Glomerular endothelial cell (primary cell): ENCODE measurements around the gene LENEP. TPM values are rescaled to one million over a fixed set of nuclear protein-coding genes. Genes with fewer than 3 reads are reported as not detected.
A peak's percentile ranks its signal among the peaks of the same experiment; 100 is the strongest.

ENCODE experiments used
- DNase-seq: peaks from one replicate; pipeline ENCODE4 v3.0.0-alpha.2; 2011; ENCODE audit warnings: low read depth, low spot score; ENCODE audit errors: extremely low read depth
- total RNA-seq: library from RNA; depleted of rRNA; stranded (reverse); fragments of >200 nt; gene quantifications from 2 replicates; pipeline ENCODE4 v1.2.3, GENCODE V29; 2015

Gene LENEP, protein sequence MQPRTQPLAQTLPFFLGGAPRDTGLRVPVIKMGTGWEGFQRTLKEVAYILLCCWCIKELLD
- not detected in 2 replicates for total RNA-seq

GRCh38 chr1:154993572-154994268 lies at the start of gene LENEP:
LENEP (plus strand) TSS chr1:154993586; CDS start chr1:154993608, 22 bp downstream.
- DNase-seq: no peak

GRCh38 chr1:154943649-154944400 lies 49.6 kb upstream of the LENEP start:
- DNase-seq: no peak

DNA sequence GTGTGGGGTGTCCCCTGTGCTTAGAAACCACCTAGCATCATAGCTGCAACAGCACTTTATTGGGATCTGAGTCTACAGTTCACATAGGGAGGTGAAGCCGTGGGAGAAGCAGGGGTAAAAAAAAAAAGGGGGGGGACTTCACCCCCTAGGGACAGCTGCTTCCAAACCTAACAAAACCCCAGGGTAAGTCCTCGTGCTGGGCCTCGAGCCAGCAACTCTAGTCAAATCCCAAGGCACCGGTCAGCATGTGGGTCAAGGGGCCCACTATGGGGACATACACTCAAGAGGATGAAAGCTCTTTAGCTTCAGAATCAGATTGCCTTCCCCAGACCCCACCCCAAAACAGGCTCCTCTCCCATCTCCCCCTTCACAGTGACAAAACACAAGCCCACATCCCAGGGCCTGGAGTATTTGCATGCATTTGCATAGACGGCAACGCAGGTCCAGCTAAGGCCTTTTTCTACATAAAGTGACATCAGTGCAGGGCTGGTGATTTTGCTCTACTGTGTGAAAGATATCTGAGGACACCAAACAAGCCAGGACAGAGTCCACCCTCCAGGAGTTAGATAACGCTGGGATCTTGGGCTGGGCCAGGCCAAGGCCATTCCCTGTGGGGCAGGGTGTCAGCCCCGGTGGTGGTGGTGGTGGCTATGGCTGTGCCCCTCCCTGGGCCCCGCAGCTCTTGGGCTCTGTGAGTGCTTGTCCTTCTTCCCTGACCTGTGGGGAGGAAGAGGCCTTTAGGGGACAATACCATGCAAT lies 48.8 kb upstream of the LENEP start:
- no peak for DNase-seq

- no peak for DNase-seq
These were observed 48.0 kb upstream of the LENEP start for GRCh38 chr1:154945160-154945961.

GRCh38 chr1:154945962-154946850 lies 47.2 kb upstream of the LENEP start:
- DNase-seq: no peak

- no peak for DNase-seq
These were observed 45.3 kb upstream of the LENEP start for GRCh38 chr1:154948079-154948478.

- DNase-seq: no peak
These were observed 41.3 kb upstream of the LENEP start for GRCh38 chr1:154951901-154952657.

GRCh38 chr1:154952664-154953063 lies 40.7 kb upstream of the LENEP start:
- no peak for DNase-seq

DNA sequence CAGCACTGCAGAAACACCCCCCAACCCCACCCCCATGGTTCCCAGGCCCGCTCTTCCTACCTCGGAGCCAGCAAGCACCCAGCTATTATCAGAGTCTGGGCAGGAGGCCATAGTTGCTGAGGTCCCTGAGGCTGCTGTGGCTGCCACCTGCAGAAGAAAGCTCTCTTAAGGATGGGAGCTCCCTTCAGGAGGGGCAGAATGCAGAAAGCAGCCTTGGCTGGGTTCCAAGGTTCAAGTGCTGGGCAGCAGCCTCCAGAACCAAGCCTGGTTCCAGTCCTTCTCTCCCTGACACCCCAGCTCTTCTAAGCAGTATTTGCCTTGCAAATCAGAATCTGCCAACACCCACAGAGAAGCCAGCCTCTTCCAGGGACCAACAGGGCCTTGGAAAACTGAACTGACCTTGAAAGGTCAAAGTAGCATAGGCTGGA lies 39.8 kb upstream of the LENEP start:
- no peak for DNase-seq

- no peak for DNase-seq
These were observed 38.8 kb upstream of the LENEP start for GRCh38 chr1:154954541-154954940.

DNA sequence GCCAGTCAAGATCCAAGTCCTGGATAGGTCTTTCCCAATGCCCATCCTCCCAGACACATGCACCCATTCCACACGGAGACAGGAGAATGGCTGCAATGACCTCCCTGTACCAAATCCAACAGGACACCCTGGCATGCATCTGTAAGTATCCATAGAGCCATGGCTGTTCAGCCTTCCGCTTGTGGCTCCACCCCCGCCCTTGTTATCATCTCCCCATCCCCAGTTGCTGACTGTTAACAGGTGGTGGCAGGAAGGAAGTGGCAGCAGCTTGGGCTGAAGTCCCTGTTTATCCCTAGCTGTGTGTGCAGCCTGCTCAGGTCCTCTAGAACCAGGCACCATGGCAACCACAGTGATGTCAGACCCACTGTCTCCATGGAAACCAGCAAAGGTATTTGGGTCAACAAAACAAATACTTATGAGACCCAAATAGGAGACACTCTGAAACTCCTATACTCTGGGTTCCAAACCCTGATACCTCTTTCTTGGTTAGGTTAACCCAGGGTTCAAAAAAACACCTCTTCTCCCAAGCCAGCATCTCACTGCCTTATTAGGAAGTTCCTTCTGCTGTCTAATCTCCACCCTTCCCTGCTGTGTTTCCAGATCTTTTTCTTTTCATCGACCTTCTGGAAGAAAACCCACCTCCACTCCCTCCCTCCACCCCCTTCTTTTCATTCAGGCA lies 38.2 kb upstream of the LENEP start:
- DNase-seq: peak; percentile 89

- peak; percentile 85 for DNase-seq
These were observed 37.5 kb upstream of the LENEP start, which contains the start of gene PBXIP1 for GRCh38 chr1:154955718-154956543. PBXIP1 (minus strand) TSS chr1:154956099; CDS start chr1:154953721, 2,378 bp downstream.

DNA sequence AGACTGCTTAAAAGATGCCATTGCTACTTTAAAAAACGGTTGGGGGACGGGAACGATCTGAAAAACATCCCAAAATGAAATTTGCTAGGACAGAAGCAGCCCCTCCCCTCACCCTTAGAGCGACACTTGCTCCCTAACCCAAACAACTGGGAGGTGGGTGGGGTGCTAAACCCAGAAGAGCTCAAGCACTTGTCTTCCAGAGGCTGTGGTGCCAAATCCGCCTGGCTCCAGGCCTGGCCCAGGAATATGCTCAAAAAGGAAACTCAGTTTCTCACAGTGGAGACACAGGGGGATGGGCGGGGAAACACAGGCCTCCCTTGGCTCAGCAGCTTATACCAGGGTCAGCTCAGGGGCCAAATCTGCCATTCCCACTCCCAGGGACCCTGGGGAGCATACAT lies 36.8 kb upstream of the LENEP start:
- no peak for DNase-seq

GRCh38 chr1:154957091-154957657 lies 36.2 kb upstream of the LENEP start:
- DNase-seq: no peak

- DNase-seq: no peak
These were observed 35.4 kb upstream of the LENEP start for GRCh38 chr1:154958036-154958435.

DNA sequence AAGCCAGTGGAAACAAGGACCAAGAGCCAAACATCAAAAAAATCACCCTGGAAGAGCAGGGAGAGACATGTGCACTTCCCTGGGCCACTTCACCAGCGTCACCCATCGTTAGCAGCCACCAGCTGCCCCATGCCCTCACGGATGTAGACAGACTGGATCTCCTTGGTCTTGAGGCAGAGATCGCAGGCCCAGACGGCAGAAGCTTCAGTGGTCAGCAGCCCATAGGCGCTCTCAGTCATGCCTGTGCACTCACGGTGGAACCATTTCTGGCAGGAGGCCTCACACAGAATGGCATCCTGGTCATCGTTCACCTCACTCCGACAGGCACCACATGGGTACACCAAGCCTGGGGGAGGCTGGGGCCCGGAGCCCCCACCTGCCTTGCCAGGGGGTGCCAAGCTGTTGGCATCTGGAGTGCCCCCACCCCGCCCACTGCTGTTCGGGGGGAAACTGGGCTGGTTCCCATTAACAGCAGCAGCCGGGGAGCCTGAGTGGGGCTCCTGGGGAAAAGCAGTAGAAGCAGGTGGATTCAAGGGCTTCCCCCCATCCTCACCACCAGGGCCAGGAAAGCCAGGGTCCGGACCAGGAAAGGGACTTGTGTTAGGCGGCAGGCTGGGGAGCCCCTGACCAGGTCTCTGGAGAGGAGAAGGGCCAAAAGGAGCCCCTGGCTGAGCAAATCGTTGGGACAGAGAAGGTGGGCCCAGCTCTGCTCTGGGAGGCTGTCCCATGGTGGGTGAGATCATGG lies 34.5 kb upstream of the LENEP start:
- DNase-seq: no peak
